GM12891 (cell line): ENCODE results near the gene RNLS.

ENCODE experiments used
- POLR2A ChIP-seq: IDR thresholded peaks from 2 replicates; pipeline ENCODE4 v1.6.1; 2011; ENCODE audit warnings: low read depth, low read length, control low read depth
- POLR2AphosphoS5 ChIP-seq: IDR thresholded peaks from 2 replicates; pipeline ENCODE4 v1.6.1; 2011; ENCODE audit warnings: low read depth, low read length, control low read depth
- POU2F2 ChIP-seq: IDR thresholded peaks from 2 replicates; pipeline ENCODE4 v1.6.1; 2011; ENCODE audit warnings: low read depth, mild to moderate bottlenecking, control low read depth, low read length, moderate library complexity
- SPI1 ChIP-seq: IDR thresholded peaks from 2 replicates; pipeline ENCODE4 v1.6.1; 2011; ENCODE audit warnings: low read depth, low read length, control low read depth
- TAF1 ChIP-seq: IDR thresholded peaks from 2 replicates; pipeline ENCODE4 v1.6.1; 2011; ENCODE audit warnings: low read depth, low read length, control low read depth

GRCh38 chr10:88361995-88362807, 220.9 kb downstream of the RNLS start:
- no peak for TF ChIP-seq POU2F2
- TF ChIP-seq POLR2A, result no peak
- no peak for TF ChIP-seq POLR2AphosphoS5
- TF ChIP-seq TAF1, result no peak
- TF ChIP-seq SPI1, result no peak
